ENCODE data around the gene ATP11A.
A peak's percentile ranks its signal among the peaks of the same experiment; 100 is the strongest.

Gene ATP11A
- 29.6 to 214 (median 114) reads per million in 17 experiments for total RNA-seq

- DNase-seq: peak; percentile 94 to 98 (median 96)
Measured at GRCh38 chr13:112689303-112690245, at the start of gene ATP11A. TSS of gene ATP11A (plus strand) at chr13:112690038. CDS start at chr13:112690417, 379 bp downstream.

GRCh38 chr13:112641456-112642089 is 48.3 kb upstream of the ATP11A start:
- DNase-seq: no peak

- DNase-seq: no peak
Measured at GRCh38 chr13:112642090-112642460, 47.8 kb upstream of the ATP11A start.

GRCh38 chr13:112643759-112644459 is 45.9 kb upstream of the ATP11A start:
- no peak for DNase-seq

- DNase-seq: no peak
Measured at GRCh38 chr13:112645327-112645914, 44.4 kb upstream of the ATP11A start.

GRCh38 chr13:112647256-112647655 is 42.6 kb upstream of the ATP11A start:
- DNase-seq: no peak

- DNase-seq: no peak
Measured at GRCh38 chr13:112648101-112648500, 41.7 kb upstream of the ATP11A start.

GRCh38 chr13:112648966-112649690 is 40.7 kb upstream of the ATP11A start:
- no peak for DNase-seq

GRCh38 chr13:112651311-112651710 is 38.5 kb upstream of the ATP11A start:
- DNase-seq: no peak

GRCh38 chr13:112651750-112652511 is 37.9 kb upstream of the ATP11A start:
- no peak for DNase-seq

GRCh38 chr13:112652512-112653070 is 37.2 kb upstream of the ATP11A start:
- DNase-seq: no peak

GRCh38 chr13:112653071-112653470 is 36.8 kb upstream of the ATP11A start:
- DNase-seq: no peak

- DNase-seq: no peak
Measured at GRCh38 chr13:112655913-112656312, 33.9 kb upstream of the ATP11A start.

GRCh38 chr13:112657850-112658445 is 31.9 kb upstream of the ATP11A start:
- DNase-seq: no peak

- DNase-seq: no peak
Measured at GRCh38 chr13:112658808-112659207, 31.0 kb upstream of the ATP11A start.

- DNase-seq: no peak
Measured at GRCh38 chr13:112661291-112661690, 28.5 kb upstream of the ATP11A start.

- no peak for DNase-seq
Measured at GRCh38 chr13:112664501-112665203, 25.2 kb upstream of the ATP11A start.

GRCh38 chr13:112668924-112669323 is 20.9 kb upstream of the ATP11A start:
- no peak for DNase-seq

- DNase-seq: no peak
Measured at GRCh38 chr13:112669881-112670499, 19.8 kb upstream of the ATP11A start.
